Psoas muscle (tissue), 8 donors: Measurements from ENCODE around the gene VRK1. TPM values are rescaled to one million over a fixed set of nuclear protein-coding genes. Genes with fewer than 3 reads are reported as not detected.

Experiments
- ATAC-seq, 4 donors: fragments of 200-7000 bp; cut with Tn5 transposase; one replicate each; pipeline ENCODE4 v1.9.1; 2020; ENCODE audit warnings: moderate library complexity in 3 of 4, mild to moderate bottlenecking in 2 of 4
- DNase-seq, 2 donors: peaks; one replicate each; pipeline ENCODE4 v3.0.0-alpha.2; 2020
- H3K27ac ChIP-seq: fragments of 200-600 bp; one replicate; pipeline ENCODE4 v1.8.0; 2022
- H3K27me3 ChIP-seq, 3 donors: fragments of 200-600 bp in 1 of 3; one replicate each; pipeline versions ENCODE4 v1.6.1 to v1.8.0; 2013 to 2022; ENCODE audit warnings: low read length in 2 of 3, mild to moderate bottlenecking in 2 of 3, moderate library complexity in 1 of 3; ENCODE audit not compliant: insufficient read depth in 3 of 3
- H3K36me3 ChIP-seq, 2 donors: fragments of 200-600 bp in 1 of 2; one replicate each; pipeline versions ENCODE4 v1.6.1 to v1.8.0; 2013 to 2022; ENCODE audit warnings: low read depth in 1 of 2, mild to moderate bottlenecking in 1 of 2, moderate library complexity in 1 of 2; ENCODE audit not compliant: insufficient read depth in 1 of 2
- H3K4me1 ChIP-seq: fragments of 200-600 bp; one replicate; pipeline ENCODE4 v1.8.0; 2022
- H3K4me3 ChIP-seq: fragments of 200-600 bp; one replicate; pipeline ENCODE4 v1.8.0; 2022; ENCODE audit warnings: mild to moderate bottlenecking
- H3K9me3 ChIP-seq: fragments of 200-600 bp; one replicate; pipeline ENCODE4 v1.8.0; 2022
- CTCF ChIP-seq: fragments of 200-600 bp; IDR thresholded peaks from one replicate; pipeline ENCODE4 v1.8.0; 2022; ENCODE audit warnings: antibody characterized with exemption
- WGBS, 3 donors: extraction: QIAGEN DNeasy Blood & Tissue Kit; methylation state at CpG; one replicate each; pipeline versions ENCODE4 v1.1.6 to v1.1.7; 2013; 5-methylcytosine and 5-hydroxymethylcytosine counted together
- intact Hi-C, 2 donors: fragments of 100-400 bp; cut with DNase I; formaldehyde crosslinking; loops; one replicate each; pipeline versions ENCODE4 v1.11.0 to v1.14.2; 2022
- polyA plus RNA-seq, 3 donors: library from polyadenylated mRNA; stranded (reverse); fragments of 200-250 nt; gene quantifications; one replicate each; pipeline ENCODE4 v1.2.3, GENCODE V29; 2013
- total RNA-seq, 4 donors: library from RNA; stranded (reverse); fragmentation: NEBNext Ultra II Directional in 2 of 4; extraction: Animal tissue kit (Norgen Biotek cat#: 25700) in 2 of 4; gene quantifications; one replicate each; pipeline versions ENCODE4 v1.2.1 to v1.2.4, GENCODE V29; 2021 to 2023
- donor health status: healthy with polysubstance abuse.
- donor health status: DM: no; HTN: no; CAD: no; lungs with moderate emphysema.
- donor health status: Bipolar disorder and iron deficiency.
- donor health status: healthy.
- donor health status: DM: yes; HTN: yes; CAD: no.
- donor health status: DM: no; HTN: no; CAD: no.
- donor health status: DM: no; HTN: no; CAD: no.
- donor health status: DM: yes; HTN: yes; CAD: no.

The VRK1 gene
- total and polyA plus RNA-seq, 7 donors = 2.5 to 4.9 (median 4.0) TPM

DNA sequence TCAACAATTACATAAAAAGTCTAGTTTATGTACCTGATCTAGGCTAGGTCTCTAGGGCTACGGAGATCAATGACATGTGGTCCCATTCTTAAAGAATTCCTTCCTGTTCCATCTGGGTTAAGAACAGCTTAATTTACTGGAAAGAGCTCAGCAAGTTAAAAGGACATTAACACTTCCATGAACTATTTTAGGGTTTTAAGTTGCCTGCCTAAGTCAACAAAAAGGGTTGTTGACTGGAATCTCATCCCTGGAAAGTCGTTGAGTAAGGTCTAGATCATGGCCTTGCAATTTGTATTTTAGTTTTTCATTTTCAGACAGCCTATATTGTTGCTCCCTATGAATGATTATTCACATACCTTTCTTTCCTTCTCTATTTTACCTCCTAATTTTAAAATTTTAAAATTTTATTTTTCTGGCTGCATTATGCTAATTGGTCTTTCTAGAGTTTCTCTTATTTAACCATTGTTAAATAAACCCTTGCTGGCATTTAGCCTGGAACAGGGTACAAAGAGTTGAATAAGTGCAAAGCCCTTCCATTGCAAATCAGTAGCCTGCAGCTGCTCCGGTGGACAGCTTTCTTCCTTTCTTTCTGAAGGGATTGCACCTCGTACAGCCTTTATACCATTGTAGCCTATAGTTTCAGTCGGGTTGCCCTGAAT is 66.3 kb downstream of the VRK1 start:
- intact Hi-C loops = no loop called here
- DNase-seq = no peak
- Histone ChIP-seq H3K4me1 (no peaks in the 10 kb centered on the region), H3K4me3 (no peak overlapping the region), H3K27ac (no peak overlapping the region), H3K36me3 (no peaks in the 10 kb centered on the region), H3K27me3 (no peaks in the 10 kb centered on the region), H3K9me3 (no peaks in the 10 kb centered on the region)
- TF ChIP-seq CTCF = no peak
- no peak for ATAC-seq
- 60 to 64% (median 61%) methylated on average over 5 of the region's 5 CpGs for WGBS, 3 donors

- no peak for TF ChIP-seq CTCF
- H3K4me3 ChIP-seq = no peak overlapping the region
- no peak for DNase-seq
- no peaks in the 10 kb centered on the region for H3K36me3 ChIP-seq
- no peak overlapping the region for H3K27ac ChIP-seq
- WGBS, 3 donors = 94 to 100% (median 96%) methylated on average over 3 of the region's 3 CpGs
- intact Hi-C loops = no loop called here
- no peaks in the 10 kb centered on the region for H3K9me3 ChIP-seq
- H3K27me3 ChIP-seq = no peaks in the 10 kb centered on the region
- ATAC-seq = no peak
- no peaks in the 10 kb centered on the region for H3K4me1 ChIP-seq
Measured at GRCh38 chr14:96863986-96864330, 66.8 kb downstream of the VRK1 start.

DNA sequence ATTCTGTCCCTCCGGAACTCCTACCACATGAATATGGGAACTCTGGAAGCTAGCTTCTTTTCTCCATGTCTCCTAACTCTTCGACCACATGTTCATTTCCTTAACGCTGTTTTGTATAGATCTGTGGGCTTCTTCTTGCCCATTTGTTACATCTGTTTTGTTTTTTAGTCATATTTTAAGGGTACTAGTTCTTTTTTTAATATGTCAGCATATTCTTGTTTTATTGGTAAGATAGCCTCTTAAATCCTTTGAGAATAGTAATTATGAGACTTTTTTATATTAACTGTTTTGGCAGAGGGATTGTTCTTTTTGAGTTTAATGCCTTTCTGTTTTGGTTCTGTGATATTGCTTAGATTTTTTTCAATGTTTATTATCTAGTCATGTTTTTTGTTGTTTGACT is 70.5 kb downstream of the VRK1 start:
- intact Hi-C loops = no loop called here
- H3K4me3 ChIP-seq = no peak overlapping the region
- ATAC-seq (no peak), DNase-seq (no peak)
- H3K27me3 ChIP-seq = no peaks in the 10 kb centered on the region
- TF ChIP-seq CTCF = no peak
- whole genome bisulfite sequencing, 3 donors = 75 to 83% (median 82%) methylated on average over 3 of the region's 3 CpGs
- H3K9me3 ChIP-seq = no peaks in the 10 kb centered on the region
- H3K36me3 ChIP-seq = no peaks in the 10 kb centered on the region
- no peak overlapping the region for H3K27ac ChIP-seq
- no peaks in the 10 kb centered on the region for H3K4me1 ChIP-seq

DNA sequence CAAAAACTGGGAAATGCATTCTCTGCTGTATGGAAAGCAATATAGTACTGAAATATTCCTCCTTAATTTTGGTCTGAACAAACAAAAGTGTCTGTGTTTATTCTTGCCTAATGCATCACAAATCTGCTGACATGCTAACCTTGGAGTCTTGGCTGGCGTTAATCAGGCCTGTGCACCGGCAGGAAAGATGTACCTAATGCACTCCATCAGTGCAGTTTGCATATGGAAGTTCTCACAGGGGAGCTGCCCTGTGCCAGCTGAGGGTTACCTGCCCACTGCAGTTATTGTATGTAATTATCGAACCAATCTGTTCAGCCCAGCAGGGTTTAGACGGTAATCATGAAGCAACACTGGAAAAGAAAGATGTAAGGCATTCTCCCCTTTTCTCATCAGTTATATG is 76.9 kb downstream of the VRK1 start:
- H3K36me3 ChIP-seq = peaks cover 0 to 3% of the 10 kb centered on the region in 2 donors
- no peak overlapping the region for H3K4me3 ChIP-seq
- intact Hi-C loops = no loop called here
- DNase-seq (no peak), ATAC-seq (no peak)
- TF ChIP-seq CTCF = no peak
- no peaks in the 10 kb centered on the region for H3K9me3 ChIP-seq
- no peak overlapping the region for H3K27ac ChIP-seq
- 88 to 94% (median 92%) methylated on average over 4 of the region's 4 CpGs for whole genome bisulfite sequencing, 3 donors
- no peaks in the 10 kb centered on the region for H3K27me3 ChIP-seq
- no peaks in the 10 kb centered on the region for H3K4me1 ChIP-seq

- Histone ChIP-seq H3K4me3 (no peak overlapping the region), H3K9me3 (no peaks in the 10 kb centered on the region), H3K36me3 (peaks cover 0 to 3% of the 10 kb centered on the region in 2 donors), H3K27me3 (no peaks in the 10 kb centered on the region), H3K27ac (no peak overlapping the region), H3K4me1 (no peaks in the 10 kb centered on the region)
- intact Hi-C loops = no loop called here
- TF ChIP-seq CTCF = no peak
- DNase-seq (no peak), ATAC-seq (no peak)
Measured at GRCh38 chr14:96876747-96877146, 79.6 kb downstream of the VRK1 start.
